ENCODE measurements around the gene GPRC5A. TPM values are rescaled to one million over a fixed set of nuclear protein-coding genes. Genes with fewer than 3 reads are reported as not detected.
A peak's percentile ranks its signal among the peaks of the same experiment; 100 is the strongest.

The GPRC5A gene
- total and polyA plus RNA-seq, 2 of the 13 experiments (the other 11 are each of a cell fraction or from before 2014, with no cell fraction given), result 0.27 to 3.0 TPM

DNA sequence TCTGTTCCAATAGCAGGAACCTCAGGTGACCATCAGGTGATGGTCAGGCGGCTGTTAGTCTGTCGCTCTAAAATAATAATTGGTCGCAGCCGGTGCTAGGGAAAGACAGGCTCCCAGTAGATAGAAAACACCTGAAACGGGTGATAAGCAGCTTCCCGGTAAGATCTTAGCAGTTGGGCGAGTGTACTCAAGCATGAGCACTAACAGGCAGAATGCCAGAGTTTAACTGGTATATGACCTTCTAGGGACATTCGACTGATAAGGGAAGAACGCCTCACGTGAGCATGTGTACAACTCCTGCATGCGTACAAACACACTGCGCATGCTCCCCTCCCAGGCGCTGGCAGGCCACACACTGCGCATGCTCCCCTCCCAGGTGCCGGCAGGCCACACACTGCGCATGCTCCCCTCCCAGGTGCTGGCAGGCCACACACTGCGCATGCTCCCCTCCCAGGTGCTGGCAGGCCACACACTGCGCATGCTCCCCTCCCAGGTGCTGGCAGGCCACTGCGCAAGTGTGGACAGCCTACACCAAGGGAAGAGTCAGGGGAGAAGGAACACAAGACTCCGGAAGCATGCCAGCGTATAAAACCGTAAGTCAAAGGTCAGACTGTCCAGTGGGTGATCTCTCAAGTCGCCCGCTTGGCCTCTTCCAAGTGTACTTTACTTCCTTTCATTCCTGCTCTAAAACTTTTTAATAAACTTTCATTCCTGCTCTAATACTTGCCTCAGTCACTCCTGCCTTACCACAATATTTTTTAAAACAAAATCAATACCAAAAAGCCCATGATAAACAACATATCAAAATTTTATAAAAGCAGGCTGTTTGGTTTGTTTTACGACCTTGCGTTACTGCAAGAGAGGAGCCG lies 36.1 kb downstream of the GPRC5A start (continued):
- 0 out of 2 replicates have a peak, but pooled peaks have one; percentile 47 for TF ChIP-seq ZBTB39 (CRISPR knock-in tag; IDR thresholded peaks at IDR 0.05)
- TF ChIP-seq ZNF7 (CRISPR knock-in tag; IDR thresholded peaks at IDR 0.05), result no peak
- no peak for TF ChIP-seq MED8 (CRISPR knock-in tag; IDR thresholded peaks at IDR 0.05; ENCODE audit: insufficient replicate concordance)
- peak; percentile 56; the same call in 1 of the 2 replicates for TF ChIP-seq KMT2B (CRISPR knock-in tag; IDR thresholded peaks at IDR 0.05)
- TF ChIP-seq ZFP36L2 (CRISPR knock-in tag; IDR thresholded peaks at IDR 0.05), result no peak
- no peak for TF ChIP-seq ZNF207 (IDR thresholded peaks at IDR 0.05; ENCODE audit: borderline replicate concordance)
- TF ChIP-seq ZNF496 (CRISPR knock-in tag; IDR thresholded peaks at IDR 0.05; ENCODE audit: insufficient replicate concordance), result no peak
- no peak for TF ChIP-seq PCBP2 (optimal IDR thresholded peaks at IDR 0.05; ENCODE audit: low read depth, low read length, poor library complexity, severe bottlenecking)
- TF ChIP-seq SETDB1 (CRISPR knock-in tag; IDR thresholded peaks at IDR 0.05; ENCODE audit: borderline replicate concordance), result no peak
- TF ChIP-seq DMAP1 (CRISPR knock-in tag; IDR thresholded peaks at IDR 0.05), result peak; percentile 39; the same call in 1 of the 2 replicates
- TF ChIP-seq LCORL (IDR thresholded peaks at IDR 0.05), result no peak
- TF ChIP-seq LCORL (CRISPR knock-in tag; IDR thresholded peaks at IDR 0.05), result peak; percentile 66
- no peak for TF ChIP-seq THAP9 (CRISPR knock-in tag; IDR thresholded peaks at IDR 0.05; ENCODE audit: borderline replicate concordance)
- TF ChIP-seq ZFP1 (CRISPR knock-in tag; IDR thresholded peaks at IDR 0.05), result 0 out of 2 replicates have a peak, but pooled peaks have one; percentile 23
- no peak for TF ChIP-seq AFF4 (CRISPR knock-in tag; IDR thresholded peaks at IDR 0.05)
- peak; percentile 58; the same call in 1 of the 2 replicates for TF ChIP-seq HOXA3 (CRISPR knock-in tag; IDR thresholded peaks at IDR 0.05)
- TF ChIP-seq, protein P1, sequence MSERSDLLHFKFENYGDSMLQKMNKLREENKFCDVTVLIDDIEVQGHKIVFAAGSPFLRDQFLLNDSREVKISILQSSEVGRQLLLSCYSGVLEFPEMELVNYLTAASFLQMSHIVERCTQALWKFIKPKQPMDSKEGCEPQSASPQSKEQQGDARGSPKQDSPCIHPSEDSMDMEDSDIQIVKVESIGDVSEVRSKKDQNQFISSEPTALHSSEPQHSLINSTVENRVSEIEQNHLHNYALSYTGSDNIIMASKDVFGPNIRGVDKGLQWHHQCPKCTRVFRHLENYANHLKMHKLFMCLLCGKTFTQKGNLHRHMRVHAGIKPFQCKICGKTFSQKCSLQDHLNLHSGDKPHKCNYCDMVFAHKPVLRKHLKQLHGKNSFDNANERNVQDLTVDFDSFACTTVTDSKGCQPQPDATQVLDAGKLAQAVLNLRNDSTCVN (CRISPR knock-in tag; IDR thresholded peaks at IDR 0.05; ENCODE audit: borderline replicate concordance), result 0 out of 2 replicates have a peak, but pooled peaks have one; percentile 20
- TF ChIP-seq HNF4A (CRISPR knock-in tag; IDR thresholded peaks at IDR 0.05), result peak; percentile 43
- TF ChIP-seq SMYD3 (CRISPR knock-in tag; IDR thresholded peaks at IDR 0.05), result no peak
- peak; percentile 47; the same call in 1 of the 2 replicates for TF ChIP-seq SOX5 (CRISPR knock-in tag; IDR thresholded peaks at IDR 0.05; ENCODE audit: borderline replicate concordance)
